Stimulated activated effector memory CD8-positive, alpha-beta T cell treated with anti-CD3 and anti-CD28 coated beads, Interleukin-12 subunit alpha, Interleukin-12 subunit beta, amount 100 ng/mL, for 72 hours (primary cell): ENCODE results near the gene FILIP1L.
A peak's percentile ranks its signal among the peaks of the same experiment; 100 is the strongest.

Experiments
- ATAC-seq: fragments of 150-1000 bp; cut with Tn5 transposase; 2 replicates; pipeline ENCODE4 v1.10.0; 2021
- DNase-seq, 2 donors: peaks; one replicate each; pipeline ENCODE4 v3.0.0; 2021 to 2022; ENCODE audit warnings: low spot score in 2 of 2
- H3K27ac Mint-ChIP-seq: one replicate; pipeline ENCODE4 v1.8.0; 2022; ENCODE audit warnings: mild to moderate bottlenecking, mixed read lengths
- H3K36me3 Mint-ChIP-seq: one replicate; pipeline ENCODE4 v1.8.0; 2022; ENCODE audit warnings: mild to moderate bottlenecking, mixed read lengths
- H3K4me1 Mint-ChIP-seq: one replicate; pipeline ENCODE4 v1.8.0; 2022; ENCODE audit warnings: mixed read lengths
- H3K4me3 Mint-ChIP-seq: one replicate; pipeline ENCODE4 v1.8.0; 2022; ENCODE audit warnings: mild to moderate bottlenecking, mixed read lengths
- H3K9me3 Mint-ChIP-seq: one replicate; pipeline ENCODE4 v1.8.0; 2022; ENCODE audit warnings: mixed read lengths

FILIP1L gene

DNA sequence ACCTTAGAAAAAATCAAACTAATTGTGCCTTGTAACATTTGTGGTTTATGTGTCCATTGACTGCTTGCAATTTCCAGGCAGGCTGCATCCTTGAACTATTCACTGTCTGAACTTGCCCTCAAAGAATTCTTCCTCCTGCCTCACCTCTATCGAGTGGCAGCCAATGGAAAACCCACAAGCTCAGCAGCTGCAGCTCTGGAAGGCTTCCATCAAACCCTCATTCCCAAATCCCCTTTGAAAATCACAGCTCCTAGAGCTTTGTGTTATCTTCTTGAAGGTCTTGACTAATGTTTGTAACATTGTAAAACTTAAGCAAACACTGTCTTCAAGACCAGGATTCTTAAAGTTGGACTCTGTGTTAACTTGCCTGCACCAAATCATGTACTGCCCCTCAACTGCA lies 81.1 kb downstream of the FILIP1L start:
- DNase-seq = no peak
- Mint-ChIP-seq H3K4me1 (no peaks in the 10 kb centered on the region), H3K9me3 (no peaks in the 10 kb centered on the region), H3K36me3 (no peaks in the 10 kb centered on the region), H3K27ac (no peak overlapping the region), H3K4me3 (no peak overlapping the region)
- ATAC-seq = no peak

DNA sequence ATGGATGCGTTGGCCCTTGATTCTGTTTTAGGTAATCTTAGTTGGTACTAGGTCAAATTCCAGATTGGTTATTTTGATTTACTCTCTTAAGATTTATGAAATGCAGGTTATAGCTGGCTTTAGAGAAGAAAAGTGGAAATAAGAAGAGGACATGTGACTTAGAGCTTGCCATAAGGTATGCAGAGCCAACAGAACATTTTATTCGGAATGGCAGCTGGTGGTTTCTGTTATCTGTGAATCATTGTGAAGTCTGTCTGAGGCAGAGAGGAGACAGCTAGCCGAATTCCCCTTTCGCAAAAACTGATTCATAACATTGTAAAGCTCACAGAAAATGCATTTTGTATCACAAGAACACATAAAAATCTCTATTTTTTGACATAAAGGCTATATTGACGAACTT lies 82.1 kb downstream of the FILIP1L start:
- no peaks in the 10 kb centered on the region for H3K36me3 Mint-ChIP-seq
- no peaks in the 10 kb centered on the region for H3K4me1 Mint-ChIP-seq
- no peak overlapping the region for H3K27ac Mint-ChIP-seq
- DNase-seq (no peak), ATAC-seq (no peak)
- H3K4me3 Mint-ChIP-seq = no peak overlapping the region
- H3K9me3 Mint-ChIP-seq = no peaks in the 10 kb centered on the region

DNA sequence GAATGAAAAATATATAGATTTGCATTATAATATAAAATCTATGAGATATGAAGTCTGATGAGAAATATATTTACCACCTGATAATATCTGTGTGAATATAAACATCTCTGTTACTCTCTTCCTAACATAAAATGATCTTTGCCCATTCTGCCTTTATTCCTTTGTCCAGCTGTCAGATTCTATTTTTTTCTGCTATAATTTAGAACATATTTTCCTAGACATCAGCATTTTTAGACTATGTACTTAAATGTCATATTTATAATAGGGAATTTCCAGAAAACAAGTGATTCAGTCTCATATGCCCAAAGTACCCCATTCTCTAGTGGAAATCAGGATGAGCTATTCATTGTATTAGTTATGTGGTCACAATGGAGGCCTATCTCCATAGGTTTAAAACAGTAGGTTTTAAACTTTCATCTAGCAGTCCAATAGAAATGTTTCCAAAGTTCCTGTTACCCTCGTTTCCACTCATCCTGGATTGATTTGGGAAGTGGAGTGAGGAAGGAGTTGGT lies 83.3 kb downstream of the FILIP1L start:
- H3K4me3 Mint-ChIP-seq = no peak overlapping the region
- DNase-seq = no peak
- H3K36me3 Mint-ChIP-seq = no peaks in the 10 kb centered on the region
- H3K9me3 Mint-ChIP-seq = no peaks in the 10 kb centered on the region
- no peaks in the 10 kb centered on the region for H3K4me1 Mint-ChIP-seq
- no peak overlapping the region for H3K27ac Mint-ChIP-seq
- ATAC-seq = no peak

DNA sequence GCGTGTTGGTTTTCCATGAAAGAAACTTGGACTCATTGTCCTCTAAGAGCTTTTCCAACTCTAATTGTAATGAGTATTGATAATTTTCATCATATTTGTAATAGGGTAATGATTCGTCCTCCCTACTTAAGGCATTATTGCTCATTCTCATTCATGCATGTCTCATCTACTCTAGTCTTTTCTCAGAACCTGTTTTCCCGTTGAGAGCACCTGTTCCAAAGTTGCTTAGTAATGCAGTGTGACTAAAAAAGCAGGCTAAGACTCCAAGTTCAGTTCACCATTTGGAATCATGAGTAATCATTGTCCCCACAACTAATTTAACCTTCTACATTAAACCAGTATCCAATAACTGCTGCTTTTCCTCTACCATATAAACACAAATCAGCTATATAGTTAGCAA lies 84.0 kb downstream of the FILIP1L start:
- no peak overlapping the region for H3K27ac Mint-ChIP-seq
- no peaks in the 10 kb centered on the region for H3K9me3 Mint-ChIP-seq
- ATAC-seq (peak; percentile 73), DNase-seq (no peak)
- no peaks in the 10 kb centered on the region for H3K4me1 Mint-ChIP-seq
- H3K4me3 Mint-ChIP-seq = no peak overlapping the region
- H3K36me3 Mint-ChIP-seq = no peaks in the 10 kb centered on the region

DNA sequence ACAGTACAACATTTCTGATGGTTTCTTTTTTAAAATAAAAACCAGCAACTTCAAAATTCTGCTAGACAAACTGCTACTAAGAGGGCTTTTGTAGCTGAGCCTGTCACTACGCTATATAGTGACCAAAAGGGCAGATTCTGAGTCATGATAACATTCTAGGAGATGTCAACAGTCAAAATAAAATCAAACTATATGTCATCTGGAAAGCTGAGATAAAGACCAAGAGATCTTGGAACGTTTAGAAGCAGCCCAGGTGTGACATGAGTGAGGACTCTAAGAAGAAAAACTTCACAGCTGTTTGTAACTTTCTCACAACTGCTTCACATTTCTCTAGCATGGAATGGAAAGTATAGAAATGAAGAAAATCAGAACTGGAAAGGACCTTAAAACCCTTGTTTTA lies 84.6 kb downstream of the FILIP1L start:
- Mint-ChIP-seq H3K36me3 (no peaks in the 10 kb centered on the region), H3K9me3 (no peaks in the 10 kb centered on the region), H3K27ac (no peak overlapping the region), H3K4me1 (no peaks in the 10 kb centered on the region), H3K4me3 (no peak overlapping the region)
- DNase-seq (no peak), ATAC-seq (peak; percentile 88)

DNA sequence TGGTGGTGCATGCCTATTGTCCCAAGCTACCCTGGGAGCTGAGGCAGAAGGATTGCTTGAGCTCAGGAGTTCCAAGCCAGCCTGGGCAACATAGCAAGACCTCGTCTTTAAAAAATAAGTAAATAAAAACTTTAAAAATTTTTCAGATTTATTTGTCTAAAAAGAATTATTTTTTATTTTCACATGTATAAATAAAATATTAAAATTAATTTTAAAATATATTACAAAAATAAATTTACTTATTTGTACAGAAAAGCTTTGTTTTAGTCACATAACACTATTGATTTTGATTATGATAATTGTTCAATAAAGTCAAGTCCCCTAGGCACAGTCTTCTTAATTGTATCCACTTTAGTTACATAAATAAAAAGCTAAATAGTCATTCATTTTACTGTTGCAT lies 85.2 kb downstream of the FILIP1L start:
- Mint-ChIP-seq H3K9me3 (no peaks in the 10 kb centered on the region), H3K27ac (no peak overlapping the region), H3K4me1 (no peaks in the 10 kb centered on the region), H3K4me3 (no peak overlapping the region), H3K36me3 (no peaks in the 10 kb centered on the region)
- DNase-seq = no peak
- ATAC-seq = no peak

DNA sequence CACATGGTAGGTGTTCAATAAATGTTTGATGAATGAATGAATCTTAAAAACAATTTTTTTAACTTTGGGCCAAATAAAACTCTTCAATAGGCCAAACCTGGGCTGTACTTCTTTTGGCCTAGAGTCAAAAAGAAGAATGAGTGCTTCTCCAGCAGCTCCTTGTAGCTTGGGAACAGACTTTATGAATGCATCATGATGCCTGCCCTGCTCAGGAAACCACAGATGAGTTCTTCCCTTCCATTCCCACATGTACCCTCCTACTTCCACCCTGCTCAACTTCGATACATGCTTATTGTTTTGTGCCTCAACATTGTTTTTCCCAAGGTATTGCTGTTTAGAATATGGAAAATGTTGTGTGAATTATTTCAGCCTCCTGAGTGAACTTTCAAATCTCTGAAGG lies 87.0 kb downstream of the FILIP1L start:
- no peak for ATAC-seq

DNA sequence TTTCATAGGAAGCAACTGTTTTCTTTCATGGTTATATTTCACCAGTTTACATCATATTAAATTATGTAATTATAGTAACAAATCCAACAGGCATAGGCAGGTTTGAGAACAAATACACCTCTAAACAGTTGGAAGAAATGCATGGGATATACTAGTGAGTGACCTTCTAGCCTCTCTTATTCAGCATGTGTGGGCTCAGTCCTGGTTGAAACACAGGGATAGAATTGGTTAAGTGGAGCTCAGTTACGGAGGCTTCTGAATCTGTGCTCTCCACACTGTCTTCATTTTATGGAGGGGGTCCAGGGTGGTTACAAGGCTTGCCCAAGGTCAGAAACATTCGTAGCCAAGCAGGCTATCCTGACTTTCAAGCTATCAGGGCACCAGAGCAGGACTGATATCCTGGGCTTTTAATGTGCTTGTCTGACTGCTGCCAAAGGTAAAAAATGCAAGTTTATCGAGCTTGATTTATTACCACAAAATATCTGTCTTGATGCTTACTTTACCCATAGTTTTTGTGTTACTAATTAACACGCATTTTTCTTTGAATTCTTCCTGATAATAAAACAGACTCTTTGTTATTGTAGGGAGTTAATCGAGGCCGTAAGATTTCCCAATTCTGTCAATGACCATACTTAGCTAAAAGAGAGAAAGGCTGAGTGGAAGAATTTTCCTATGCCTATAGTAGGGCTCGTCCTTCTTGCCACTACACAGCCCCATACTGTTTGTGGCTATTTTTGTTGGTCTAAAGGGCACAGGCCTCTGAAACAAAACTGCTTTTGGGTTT lies 89.6 kb downstream of the FILIP1L start:
- no peak overlapping the region for H3K27ac Mint-ChIP-seq
- H3K4me1 Mint-ChIP-seq = no peaks in the 10 kb centered on the region
- H3K36me3 Mint-ChIP-seq = no peaks in the 10 kb centered on the region
- DNase-seq (no peak), ATAC-seq (no peak)
- no peak overlapping the region for H3K4me3 Mint-ChIP-seq
- no peaks in the 10 kb centered on the region for H3K9me3 Mint-ChIP-seq

More for the DNA sequence above, 87.0 kb downstream of the FILIP1L start:
- Mint-ChIP-seq H3K4me3 (no peak overlapping the region), H3K9me3 (no peaks in the 10 kb centered on the region), H3K36me3 (no peaks in the 10 kb centered on the region), H3K27ac (no peak overlapping the region), H3K4me1 (no peaks in the 10 kb centered on the region)
- DNase-seq = no peak

DNA sequence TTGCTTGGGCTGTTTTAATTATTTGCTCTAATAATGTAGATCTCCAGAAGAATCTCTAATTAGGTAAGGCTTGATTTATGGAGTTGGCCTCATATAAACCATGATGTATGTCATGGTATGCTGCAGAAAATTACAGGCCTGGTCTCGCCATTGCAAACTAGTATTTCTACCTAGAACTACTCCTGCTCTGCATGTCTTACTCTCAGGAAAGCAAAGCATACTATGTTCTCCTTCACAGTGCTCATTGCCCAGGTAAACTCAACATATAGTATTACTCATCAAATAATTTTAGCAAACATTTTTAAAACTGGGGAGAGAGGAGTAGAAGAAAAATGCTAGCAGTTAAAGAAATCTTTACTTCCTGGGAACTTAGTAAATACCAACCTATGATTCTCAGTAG lies 90.7 kb downstream of the FILIP1L start:
- Mint-ChIP-seq H3K9me3 (no peaks in the 10 kb centered on the region), H3K27ac (no peak overlapping the region), H3K4me3 (no peak overlapping the region), H3K4me1 (no peaks in the 10 kb centered on the region), H3K36me3 (no peaks in the 10 kb centered on the region)
- ATAC-seq (no peak), DNase-seq (no peak)

DNA sequence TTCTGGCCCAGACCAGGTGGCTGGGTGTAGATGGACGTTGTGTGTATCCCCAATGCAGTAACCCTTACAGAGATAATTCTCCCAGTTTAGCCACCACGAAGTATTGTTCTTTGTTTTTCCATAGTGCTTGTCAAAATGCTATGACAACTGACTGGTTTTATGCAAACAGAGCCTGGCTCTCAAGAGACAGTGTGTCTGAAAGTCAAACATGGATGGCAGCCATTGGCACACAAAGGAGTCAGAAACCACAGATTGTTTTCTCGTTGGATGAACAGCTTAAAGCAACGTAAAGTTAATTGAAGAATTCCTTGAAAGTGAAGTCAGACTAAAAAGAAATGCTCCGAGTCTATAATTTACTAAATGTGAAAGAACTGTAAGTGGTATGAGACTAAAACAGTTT lies 91.2 kb downstream of the FILIP1L start:
- Mint-ChIP-seq H3K4me1 (no peaks in the 10 kb centered on the region), H3K27ac (no peak overlapping the region), H3K4me3 (no peak overlapping the region), H3K36me3 (no peaks in the 10 kb centered on the region), H3K9me3 (no peaks in the 10 kb centered on the region)
- DNase-seq (no peak), ATAC-seq (no peak)

DNA sequence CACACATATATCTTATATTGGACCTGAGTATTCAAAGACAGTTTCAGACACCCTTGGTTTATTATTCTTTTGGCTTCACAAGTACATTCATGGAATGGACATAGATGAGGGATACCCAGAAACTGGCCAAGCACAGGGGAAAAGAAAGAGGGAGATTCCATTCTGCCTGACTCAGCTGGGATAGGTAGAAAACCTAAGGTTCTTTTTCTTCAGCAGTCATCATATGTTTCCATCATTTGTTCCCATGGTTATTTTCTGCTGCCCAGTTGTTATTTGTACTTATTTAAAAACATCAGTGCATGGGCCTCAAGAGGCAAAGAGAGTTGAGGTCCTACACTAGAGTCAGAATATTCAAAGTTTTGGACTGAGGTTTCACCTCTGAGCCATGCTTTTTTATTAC lies 91.8 kb downstream of the FILIP1L start:
- H3K4me3 Mint-ChIP-seq = no peak overlapping the region
- no peaks in the 10 kb centered on the region for H3K36me3 Mint-ChIP-seq
- H3K9me3 Mint-ChIP-seq = no peaks in the 10 kb centered on the region
- H3K4me1 Mint-ChIP-seq = no peaks in the 10 kb centered on the region
- ATAC-seq (no peak), DNase-seq (no peak)
- H3K27ac Mint-ChIP-seq = no peak overlapping the region

DNA sequence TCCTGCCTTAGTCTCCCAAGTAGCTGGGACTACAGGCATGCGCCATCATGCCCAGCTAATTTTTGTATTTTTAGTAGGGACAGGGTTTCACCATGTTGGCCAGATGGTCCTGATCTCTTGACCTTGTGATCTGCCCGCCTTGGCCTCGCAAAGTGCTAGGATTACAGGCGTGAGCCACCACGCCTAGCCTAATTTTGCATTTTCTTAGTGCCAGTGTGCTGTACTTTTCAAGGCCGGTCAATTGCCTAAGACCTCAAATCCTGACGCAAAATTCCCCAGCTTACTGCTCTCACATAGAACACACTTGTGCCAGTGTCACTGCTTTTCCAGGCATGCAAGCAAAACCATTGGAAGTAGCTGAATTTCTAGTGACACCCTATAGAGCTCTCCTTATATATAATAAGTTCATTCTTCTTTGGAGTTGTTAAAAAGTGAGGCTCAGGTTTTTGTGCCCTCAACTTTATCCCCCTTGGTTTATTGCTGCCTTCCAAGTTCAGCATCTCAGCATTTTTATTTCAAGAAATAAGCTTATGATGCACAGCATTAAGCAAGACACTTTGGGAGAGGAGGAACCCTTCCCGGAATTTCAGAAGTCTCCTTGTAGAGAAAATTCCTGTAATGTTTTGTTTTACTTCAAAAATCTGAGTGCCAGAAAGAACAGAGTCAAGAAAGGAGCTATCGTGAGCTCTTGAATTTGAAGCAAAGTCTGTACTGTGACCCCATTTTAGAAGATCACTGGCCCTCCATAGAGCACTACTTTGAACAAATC lies 93.2 kb downstream of the FILIP1L start:
- ATAC-seq (no peak), DNase-seq (no peak)
- H3K9me3 Mint-ChIP-seq = no peaks in the 10 kb centered on the region
- no peak overlapping the region for H3K4me3 Mint-ChIP-seq
- no peaks in the 10 kb centered on the region for H3K36me3 Mint-ChIP-seq
- no peak overlapping the region for H3K27ac Mint-ChIP-seq
- no peaks in the 10 kb centered on the region for H3K4me1 Mint-ChIP-seq

DNA sequence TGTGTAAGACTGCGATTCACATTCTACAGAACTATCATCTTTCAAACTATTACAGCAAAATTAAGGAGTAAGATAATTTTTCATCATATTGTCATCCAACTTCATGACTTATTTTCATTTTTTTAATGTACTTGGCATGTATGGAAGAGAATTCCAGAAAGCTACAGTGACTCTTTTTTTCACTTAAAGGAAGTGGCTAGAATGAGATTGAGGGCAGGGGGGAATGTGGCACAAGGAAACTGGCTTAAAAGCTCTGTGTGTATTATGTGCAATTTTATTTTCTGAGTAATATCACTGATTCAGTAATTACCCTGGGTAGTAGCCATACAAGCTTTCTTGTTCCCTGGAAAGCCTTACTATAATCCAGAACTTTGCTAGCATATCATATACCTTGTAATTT lies 94.6 kb downstream of the FILIP1L start:
- ATAC-seq = no peak
- H3K4me1 Mint-ChIP-seq = no peaks in the 10 kb centered on the region
- H3K27ac Mint-ChIP-seq = no peak overlapping the region

DNA sequence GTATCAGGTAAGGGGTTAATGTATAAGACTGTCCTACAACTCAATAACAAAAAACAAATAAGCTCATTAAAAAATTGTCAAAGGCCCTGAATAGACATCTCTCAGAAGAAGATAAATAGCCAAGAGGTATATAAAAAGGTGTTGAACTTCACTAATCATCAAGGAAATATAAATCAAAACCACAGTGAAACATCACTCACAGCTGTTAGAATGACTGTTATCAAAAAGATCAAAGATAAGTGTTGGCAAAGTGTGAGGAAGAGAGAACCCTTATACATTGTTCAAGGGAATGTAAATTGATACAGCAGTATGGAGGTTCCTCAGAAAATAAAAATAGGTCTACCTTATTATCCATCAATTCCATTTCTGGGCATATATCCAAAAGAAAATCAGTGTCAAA lies 95.5 kb downstream of the FILIP1L start:
- H3K9me3 Mint-ChIP-seq = no peaks in the 10 kb centered on the region
- no peak overlapping the region for H3K4me3 Mint-ChIP-seq
- DNase-seq (no peak), ATAC-seq (no peak)
- no peak overlapping the region for H3K27ac Mint-ChIP-seq
- H3K4me1 Mint-ChIP-seq = no peaks in the 10 kb centered on the region
- peaks cover 10% of the 10 kb centered on the region for H3K36me3 Mint-ChIP-seq

More for the DNA sequence above, 94.6 kb downstream of the FILIP1L start:
- peaks cover 6% of the 10 kb centered on the region for H3K36me3 Mint-ChIP-seq
- H3K9me3 Mint-ChIP-seq = no peaks in the 10 kb centered on the region
- H3K4me3 Mint-ChIP-seq = no peak overlapping the region
- DNase-seq = no peak

DNA sequence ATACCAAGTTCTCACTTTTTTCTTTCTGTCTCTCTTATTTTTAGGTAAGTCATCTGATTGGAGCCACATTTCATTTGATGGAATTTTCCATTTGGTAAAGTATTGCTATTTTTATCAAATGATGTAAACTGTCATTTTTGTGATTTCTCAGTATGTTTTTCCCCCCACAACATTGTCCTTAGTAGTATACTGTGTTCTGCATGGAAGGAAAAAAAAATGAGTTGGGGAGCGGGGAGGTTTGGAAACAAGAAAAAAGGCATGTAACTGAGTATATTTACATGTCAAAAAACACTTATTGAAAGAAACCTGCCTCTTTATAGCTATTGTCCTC lies 104.2 kb downstream of the FILIP1L start:
- peaks cover 13% of the 10 kb centered on the region for H3K36me3 Mint-ChIP-seq
- DNase-seq = no peak
- ATAC-seq = no peak
- H3K27ac Mint-ChIP-seq = peak overlapping the region; percentile 17
- H3K4me3 Mint-ChIP-seq = no peak overlapping the region
- H3K4me1 Mint-ChIP-seq = no peaks in the 10 kb centered on the region
- no peaks in the 10 kb centered on the region for H3K9me3 Mint-ChIP-seq
